ENCODE data around the gene HYKK. TPM values are rescaled to one million over a fixed set of nuclear protein-coding genes. Genes with fewer than 3 reads are reported as not detected.

Gene HYKK
- total and polyA plus RNA-seq, 9 of the 15 experiments (the other 6 are each of a cell fraction or from before 2014, with no cell fraction given): 1.9 to 6.1 (median 4.3) TPM

DNA sequence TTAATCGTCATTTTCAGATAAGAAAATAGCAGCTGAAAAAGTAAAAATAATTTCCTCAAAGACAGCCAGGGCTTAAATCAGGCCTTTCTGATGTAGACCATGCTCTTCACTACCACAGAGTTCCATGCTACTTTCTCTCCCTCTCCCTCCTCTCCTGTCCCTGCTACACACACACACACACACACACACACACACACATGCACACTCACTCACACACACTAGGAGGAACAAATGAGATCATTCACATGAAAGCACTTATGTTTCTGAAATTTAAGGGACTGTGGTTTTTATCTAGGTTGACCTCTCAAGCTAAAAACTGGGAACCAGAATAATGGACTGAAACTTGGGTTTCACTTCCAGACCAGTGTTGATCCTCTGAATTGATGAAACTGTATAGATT is 28.8 kb downstream of the HYKK start (continued):
- TF ChIP-seq FIP1L1 (IDR thresholded peaks at IDR 0.05; ENCODE audit: low read depth, low read length, poor library complexity, severe bottlenecking): no peak
- TF ChIP-seq MBD1 (CRISPR knock-in tag; IDR thresholded peaks at IDR 0.05): no peak

DNA sequence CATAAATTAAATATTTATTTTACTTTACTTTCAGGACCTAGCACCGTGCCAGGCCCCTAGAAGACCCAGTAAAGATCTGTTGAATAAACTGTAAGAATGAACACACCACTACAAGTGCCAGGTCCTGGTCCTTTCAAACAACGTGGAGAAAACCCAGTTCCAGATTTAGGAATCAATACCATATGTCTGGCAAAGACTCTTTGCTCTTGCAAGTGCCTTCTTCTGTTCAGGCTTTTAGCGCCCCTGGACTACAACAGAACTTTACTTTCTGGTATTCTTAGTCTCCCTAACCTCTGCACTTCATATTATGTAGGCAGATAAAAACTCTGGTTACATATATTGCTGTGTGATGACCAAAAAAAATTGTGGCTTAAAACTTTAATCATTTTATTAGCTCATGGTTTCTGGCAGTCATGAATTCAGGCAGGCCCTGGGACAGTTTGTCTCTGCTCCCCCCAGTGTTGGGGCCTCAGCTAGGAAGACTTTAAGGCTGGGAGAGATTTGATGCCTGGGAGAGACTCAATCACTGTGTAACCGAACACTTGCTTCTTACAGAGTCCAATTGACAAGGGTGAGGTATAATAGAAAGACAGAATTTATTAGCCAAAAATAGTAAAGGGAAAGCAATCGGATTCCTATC is 30.0 kb downstream of the HYKK start:
- FAIRE-seq (no peak), DNase-seq (ENCODE audit: extremely low read depth in 1 of 4, low spot score in 3 of 4) (no peak), ATAC-seq (no peak)
- H3K27me3 ChIP-seq (ENCODE audit: control insufficient read depth in 2 of 2, insufficient read depth in 2 of 2, low read length in 2 of 2): no peaks in the 10 kb centered on the region
- WGBS (ENCODE audit: insufficient coverage, low coverage, missing lambda C conversion rate): 57% methylated on average over 5 of the region's 5 CpGs
- H3K9me3 ChIP-seq (replicated peaks; ENCODE audit: control insufficient read depth, insufficient read depth, low read depth, low read length): no peaks in the 10 kb centered on the region
- H3K4me3 ChIP-seq: no peak overlapping the region
- in situ Hi-C loops (cut with MboI): no loop called here
- H3K4me2 ChIP-seq (ENCODE audit: insufficient read depth, low read length): no peak overlapping the region
- no peak overlapping the region for H3K9ac ChIP-seq (ENCODE audit: insufficient read depth in 1 of 2, low read depth in 2 of 2, low read length in 2 of 2)
- intact Hi-C loops (cut with micrococcal nuclease): no loop called here
- POLR2A ChIA-PET: interaction anchor here (0.6 to 2.8 kb wide), 3 partner anchors 11 to 86 kb away, joined by 3 to 5 read pairs (median 3); no protein-coding TSS in a partner anchor
- peaks cover 22% of the 10 kb centered on the region for H3K79me2 ChIP-seq (ENCODE audit: control insufficient read depth, insufficient read depth, low read length)
- no peaks in the 10 kb centered on the region for H4K20me1 ChIP-seq (replicated peaks; ENCODE audit: control insufficient read depth, insufficient read depth, low read length)
- BruUV-seq (replicated peaks): no TSS peak
- H3K27ac ChIP-seq (ENCODE audit: extremely low read depth, low read depth, low read length): no peak overlapping the region
- H3K4me1 ChIP-seq (replicated peaks in 1 of 2; ENCODE audit: control insufficient read depth in 2 of 2, insufficient read depth in 2 of 2, low read length in 2 of 2): peaks cover 3% of the 10 kb centered on the region in 2 experiments; a peak in 2 of 5 replicates
- no peak overlapping the region; the same call in 1 of the 2 replicates for H2AFZ ChIP-seq (ENCODE audit: low read depth, low read length)
- H3K9me1 ChIP-seq (ENCODE audit: control insufficient read depth, insufficient read depth, low read length): no peaks in the 10 kb centered on the region
- CTCF ChIA-PET (ENCODE audit: low intra/inter-chr PET ratio): no interaction called here
- peaks cover 10% of the 10 kb centered on the region; the same call in 2 of the 3 replicates for H3K36me3 ChIP-seq (ENCODE audit: control insufficient read depth, insufficient read depth, low read length)
- no peak for TF ChIP-seq SIX5 (IDR thresholded peaks at IDR 0.05; ENCODE audit: borderline replicate concordance in 1 of 2, insufficient read depth in 1 of 2, low read depth in 1 of 2, low read length in 2 of 2)
- TF ChIP-seq PTTG1 (tag; IDR thresholded peaks at IDR 0.05; ENCODE audit: low read depth): no peak
- no peak for TF ChIP-seq SMARCB1 (IDR thresholded peaks at IDR 0.05; ENCODE audit: insufficient read length, low read depth)
- no peak for TF ChIP-seq BCL6 (CRISPR knock-in tag; IDR thresholded peaks at IDR 0.05)
- no peak for TF ChIP-seq ZNF717 (CRISPR knock-in tag; IDR thresholded peaks at IDR 0.05)
- TF ChIP-seq RREB1 (CRISPR knock-in tag; IDR thresholded peaks at IDR 0.05): no peak
- no peak for TF ChIP-seq KLF13 (tag; IDR thresholded peaks at IDR 0.05; ENCODE audit: borderline replicate concordance, low read depth)
- no peak for TF ChIP-seq KAT7 (CRISPR knock-in tag; IDR thresholded peaks at IDR 0.05; ENCODE audit: borderline replicate concordance)
- no peak for TF ChIP-seq MAFF (IDR thresholded peaks at IDR 0.05; ENCODE audit: low read length)
- no peak for TF ChIP-seq MCM7 (IDR thresholded peaks at IDR 0.05)
